Activated CD4-positive, alpha-beta T cell treated with anti-CD3 and anti-CD28 coated beads, Interleukin-2, amount 10 ng/mL, durations not matched to agents 24 days and 14 days (primary cell): Measurements from ENCODE around the gene RPL32. TPM values are rescaled to one million over a fixed set of nuclear protein-coding genes. Genes with fewer than 3 reads are reported as not detected.
"Not testable (repeated sequence)": the region's sequence is repeated elsewhere in the genome, so short reads cannot be mapped to it uniquely, and the experiment has no call there.

Source experiments
- DNase-seq: peaks from one replicate; pipeline ENCODE4 v3.0.0; 2022
- H3K27ac Mint-ChIP-seq: one replicate; pipeline ENCODE4 v1.8.0; 2022; ENCODE audit warnings: mild to moderate bottlenecking, mixed read lengths
- H3K27me3 Mint-ChIP-seq: one replicate; pipeline ENCODE4 v1.8.0; 2022; ENCODE audit warnings: mixed read lengths
- H3K36me3 Mint-ChIP-seq: one replicate; pipeline ENCODE4 v1.8.0; 2022; ENCODE audit warnings: low read depth, mild to moderate bottlenecking, mixed read lengths
- H3K4me1 Mint-ChIP-seq: one replicate; pipeline ENCODE4 v1.8.0; 2021; ENCODE audit warnings: mixed read lengths
- H3K4me3 Mint-ChIP-seq: one replicate; pipeline ENCODE4 v1.8.0; 2022; ENCODE audit warnings: mild to moderate bottlenecking, moderate library complexity, mixed read lengths
- H3K9me3 Mint-ChIP-seq: one replicate; pipeline ENCODE4 v1.8.0; 2021; ENCODE audit warnings: mixed read lengths
- intact Hi-C: fragments of 100-400 bp; cut with micrococcal nuclease; formaldehyde crosslinking; loops from one replicate; pipeline ENCODE4 v1.15.1; 2023
- total RNA-seq: library from RNA; stranded (reverse); gene quantifications from 2 replicates; pipeline ENCODE4 v1.2.3, GENCODE V29; 2022

Gene RPL32
- total RNA-seq, 1 donor from 2014 or later = 2,085 TPM

DNA sequence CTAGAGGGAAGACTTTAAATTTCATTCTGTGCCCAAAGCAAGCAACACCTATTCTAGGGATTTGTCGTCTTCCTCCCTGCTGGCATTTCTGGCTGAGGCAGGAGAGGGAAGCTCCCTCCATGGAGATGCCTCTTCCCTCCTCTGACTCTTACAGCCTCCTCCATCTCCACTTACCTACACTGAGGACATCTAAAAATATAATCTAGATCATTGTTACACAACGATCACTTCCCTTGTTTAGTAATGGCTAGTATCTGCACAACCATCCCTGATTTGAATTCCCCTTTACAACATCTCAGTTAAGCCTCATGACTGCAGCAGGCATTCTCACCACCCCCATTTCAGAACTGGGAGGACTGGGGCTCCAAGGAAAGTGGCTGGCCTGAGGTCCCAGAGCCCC lies 12.5 kb upstream of the RPL32 start:
- intact Hi-C loops, H3K4me1 Mint-ChIP-seq, H3K9me3 Mint-ChIP-seq: not testable (repeated sequence)

DNA sequence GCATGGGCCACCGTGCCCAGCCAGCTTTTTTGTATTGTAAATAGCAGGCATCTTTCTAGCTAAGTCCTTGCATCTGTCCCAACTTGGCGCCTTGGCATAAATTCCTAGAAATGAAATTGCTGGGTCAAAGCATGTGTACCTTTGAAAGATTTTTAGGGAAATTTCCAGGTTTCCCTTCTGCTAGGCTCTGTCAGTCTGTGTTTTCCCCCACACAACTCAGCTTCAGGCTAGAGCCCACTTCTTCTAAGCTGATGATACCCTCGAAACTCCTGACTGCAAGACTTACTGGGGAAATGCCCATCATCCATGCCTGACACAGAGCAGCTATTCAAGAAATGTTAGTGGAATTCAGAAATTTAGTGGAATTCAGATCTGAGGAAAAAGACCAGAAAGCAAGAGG lies 10.8 kb upstream of the RPL32 start:
- no peak overlapping the region for H3K27ac Mint-ChIP-seq
- no peak overlapping the region for H3K4me3 Mint-ChIP-seq
- intact Hi-C loops = no loop called here
- peaks cover 16% of the 10 kb centered on the region for H3K27me3 Mint-ChIP-seq
- H3K36me3 Mint-ChIP-seq = no peaks in the 10 kb centered on the region
- no peaks in the 10 kb centered on the region for H3K9me3 Mint-ChIP-seq
- no peak for DNase-seq
- H3K4me1 Mint-ChIP-seq = no peaks in the 10 kb centered on the region

More for the DNA sequence above, 12.5 kb upstream of the RPL32 start:
- DNase-seq, H3K27ac Mint-ChIP-seq, H3K36me3 Mint-ChIP-seq, H3K4me3 Mint-ChIP-seq: not testable (repeated sequence)
- H3K27me3 Mint-ChIP-seq = peaks cover 21% of the 10 kb centered on the region

DNA sequence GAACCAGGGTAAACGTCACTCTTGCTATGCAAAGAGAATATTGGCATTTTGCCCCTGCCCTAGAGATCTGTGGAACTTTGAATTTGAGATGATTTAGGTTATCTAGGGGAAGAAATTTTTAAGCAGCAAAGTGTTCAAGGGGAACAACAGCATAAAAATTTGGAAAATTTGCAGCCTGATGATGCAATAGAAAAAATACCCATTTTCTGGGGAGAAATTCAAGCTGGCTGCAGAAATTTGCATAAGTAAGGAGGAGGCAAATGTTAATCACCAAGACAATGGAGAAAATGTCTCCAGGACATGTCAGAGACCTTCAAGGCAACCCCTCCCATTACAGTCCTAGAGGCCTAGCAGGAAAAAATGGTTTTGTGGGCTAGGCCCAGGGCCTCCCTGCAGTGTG lies 4.4 kb upstream of the RPL32 start:
- H3K36me3 Mint-ChIP-seq = peaks cover 5% of the 10 kb centered on the region
- H3K27ac Mint-ChIP-seq = no peak overlapping the region
- intact Hi-C loops = no loop called here
- H3K27me3 Mint-ChIP-seq = no peaks in the 10 kb centered on the region
- no peaks in the 10 kb centered on the region for H3K9me3 Mint-ChIP-seq
- peaks cover 6% of the 10 kb centered on the region for H3K4me1 Mint-ChIP-seq
- no peak for DNase-seq
- H3K4me3 Mint-ChIP-seq = no peak overlapping the region

DNA sequence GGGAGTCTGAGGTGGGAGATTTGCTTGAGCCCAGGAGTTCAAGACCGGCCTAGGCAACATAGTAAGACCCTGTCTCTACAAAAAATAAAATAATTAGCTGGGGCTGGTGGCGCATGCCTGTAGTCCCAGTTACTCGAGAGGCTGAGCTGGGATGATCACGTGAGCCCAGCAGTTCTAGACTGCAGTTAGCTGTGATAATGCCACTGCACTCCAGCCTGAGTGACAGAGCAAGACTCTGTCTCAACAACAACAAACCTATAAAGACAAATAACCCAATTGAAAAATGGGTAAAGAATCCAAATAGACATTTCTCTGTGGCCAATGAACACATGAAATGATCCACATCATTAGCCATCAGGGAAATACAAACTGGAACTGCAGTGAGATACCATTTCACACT lies 1.1 kb upstream of the RPL32 start:
- intact Hi-C loops = loop anchor here (5.0 kb wide), 1 partner anchor 1280 kb away; the partner anchor contains the start of gene CHCHD4
- H3K9me3 Mint-ChIP-seq = no peaks in the 10 kb centered on the region
- no peaks in the 10 kb centered on the region for H3K27me3 Mint-ChIP-seq
- no peak for DNase-seq
- peaks cover 39% of the 10 kb centered on the region for H3K36me3 Mint-ChIP-seq
- H3K4me3 Mint-ChIP-seq = no peak overlapping the region
- H3K27ac Mint-ChIP-seq = peak overlapping the region; percentile 99
- H3K4me1 Mint-ChIP-seq = peaks cover 32% of the 10 kb centered on the region

DNA sequence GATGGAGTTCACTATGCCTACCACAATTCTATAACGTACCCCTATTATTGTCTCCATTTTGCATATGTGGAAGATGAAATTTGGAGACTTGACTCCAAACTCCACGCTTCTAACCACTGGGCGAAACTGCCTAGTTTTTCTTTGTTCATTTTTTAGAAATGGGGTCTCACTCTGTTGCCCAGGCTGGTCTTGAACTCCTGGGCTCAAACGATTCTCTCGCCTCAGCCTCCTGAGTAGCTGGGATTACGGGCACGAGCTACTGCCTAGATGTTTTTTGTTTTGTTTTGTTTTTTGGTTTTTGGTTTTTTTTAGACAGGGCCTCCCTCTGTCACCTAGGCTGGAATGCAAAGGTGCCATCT lies 584 bp upstream of the RPL32 start:
- intact Hi-C loops = loop anchor here (1.0 to 5.0 kb wide), 4 partner anchors 31 to 1280 kb away; partner anchors contain the start of genes CHCHD4, MKRN2 and RAF1
- peak overlapping the region; percentile 99 for H3K27ac Mint-ChIP-seq
- peak overlapping the region; percentile 97 for H3K4me3 Mint-ChIP-seq
- peaks cover 44% of the 10 kb centered on the region for H3K36me3 Mint-ChIP-seq
- no peak for DNase-seq
- H3K27me3 Mint-ChIP-seq = no peaks in the 10 kb centered on the region
- H3K4me1 Mint-ChIP-seq = peaks cover 36% of the 10 kb centered on the region
- H3K9me3 Mint-ChIP-seq = no peaks in the 10 kb centered on the region

DNA sequence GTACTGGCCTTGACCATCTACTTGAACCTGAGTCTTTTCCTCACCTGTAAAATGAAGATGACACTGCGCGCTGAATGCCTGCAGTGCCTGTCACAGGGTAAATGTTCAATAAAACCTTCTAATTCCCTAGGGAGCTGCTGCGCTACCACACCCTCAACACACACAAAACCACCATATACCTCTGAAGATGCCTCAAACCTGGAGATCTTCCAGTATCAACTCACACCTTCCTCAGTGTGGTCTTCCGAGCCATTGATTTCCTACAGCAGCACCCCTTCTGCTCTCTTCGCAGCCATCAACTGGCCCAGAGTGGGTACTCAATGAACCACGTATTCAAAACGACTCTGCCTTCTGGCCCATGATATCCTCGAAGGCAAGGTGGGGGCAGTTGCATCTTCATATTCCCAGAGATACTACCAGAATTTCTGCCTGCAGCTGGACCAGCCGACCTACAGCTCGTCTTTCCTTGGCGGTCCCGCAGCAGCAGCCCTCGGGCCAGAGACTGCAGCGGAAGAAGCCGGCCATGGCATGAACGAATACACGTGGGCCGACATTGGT lies 695 bp downstream of the RPL32 start:
- Mint-ChIP-seq H3K4me1 (peaks cover 43% of the 10 kb centered on the region), H3K36me3 (peaks cover 55% of the 10 kb centered on the region)
- DNase-seq = no peak

DNA sequence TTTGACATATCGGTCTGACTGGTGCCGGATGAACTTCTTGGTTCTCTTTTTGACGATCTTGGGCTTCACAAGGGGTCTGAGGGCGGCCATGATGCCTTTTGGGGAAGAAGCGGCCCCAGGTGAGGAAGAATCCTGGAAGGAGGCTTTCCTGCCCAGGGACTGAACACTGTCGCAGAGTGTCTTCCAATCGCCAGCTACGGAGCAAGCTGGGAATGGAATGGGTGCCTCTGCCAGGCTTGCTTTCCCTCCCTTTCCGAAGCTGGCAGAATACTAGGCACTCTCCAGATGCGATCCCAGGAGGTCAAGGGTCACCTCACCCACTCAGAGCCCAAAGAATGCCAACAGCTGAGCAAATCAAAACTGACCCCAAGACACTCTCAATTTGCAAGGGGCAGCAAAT lies 1.2 kb downstream of the RPL32 start:
- H3K27me3 Mint-ChIP-seq, H3K9me3 Mint-ChIP-seq, DNase-seq: not testable (repeated sequence)
- H3K36me3 Mint-ChIP-seq = peaks cover 59% of the 10 kb centered on the region
- H3K27ac Mint-ChIP-seq = peak overlapping the region; percentile 99
- H3K4me1 Mint-ChIP-seq = peaks cover 43% of the 10 kb centered on the region
- H3K4me3 Mint-ChIP-seq = peak overlapping the region; percentile 97
- intact Hi-C loops = loop anchor here (2.0 to 5.0 kb wide), 3 partner anchors 29 to 1282 kb away; partner anchors contain the start of genes CHCHD4 and MKRN2

More for the DNA sequence above, 695 bp downstream of the RPL32 start:
- peak overlapping the region; percentile 97 for H3K4me3 Mint-ChIP-seq
- H3K9me3 Mint-ChIP-seq = no peaks in the 10 kb centered on the region
- H3K27me3 Mint-ChIP-seq = no peaks in the 10 kb centered on the region
- H3K27ac Mint-ChIP-seq = peak overlapping the region; percentile 99
- intact Hi-C loops = loop anchor here (1.0 to 5.0 kb wide), 4 partner anchors 30 to 1282 kb away; partner anchors contain the start of genes CHCHD4, MKRN2 and RAF1

DNA sequence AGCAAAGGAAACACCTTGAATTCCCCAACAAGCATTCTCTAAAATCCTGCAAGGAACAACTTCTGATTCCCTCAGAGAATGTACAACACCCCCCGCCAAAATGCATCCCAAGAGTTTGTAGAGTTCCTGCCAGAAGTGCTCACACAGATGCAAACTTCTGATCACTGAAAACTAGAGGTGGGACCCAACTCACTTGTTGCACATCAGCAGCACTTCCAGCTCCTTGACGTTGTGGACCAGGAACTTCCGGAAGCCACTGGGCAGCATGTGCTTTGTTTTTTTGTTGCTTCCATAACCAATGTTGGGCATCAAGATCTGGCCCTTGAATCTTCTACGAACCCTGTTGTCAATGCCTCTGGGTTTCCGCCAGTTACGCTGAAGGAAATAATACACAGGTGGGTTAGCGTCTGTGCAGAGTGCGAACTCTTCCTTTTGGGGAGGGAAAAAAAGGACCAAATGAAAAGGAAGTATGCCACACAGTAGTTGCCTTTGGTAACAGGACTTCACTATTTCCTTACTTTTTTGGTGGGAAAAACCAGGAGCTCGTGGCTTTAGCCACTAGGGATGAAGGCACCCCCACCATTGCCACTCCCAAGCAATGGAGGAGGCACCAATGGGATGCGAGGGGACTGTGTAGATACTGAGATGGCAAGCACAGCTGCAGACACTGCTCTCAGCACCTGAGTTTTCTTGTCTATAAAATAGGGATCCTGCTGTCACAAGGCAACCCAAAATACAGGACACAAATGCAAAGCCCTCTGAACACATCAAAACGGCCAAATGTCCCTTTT lies 2.0 kb downstream of the RPL32 start:
- Mint-ChIP-seq H3K9me3 (no peaks in the 10 kb centered on the region), H3K27ac (peak overlapping the region; percentile 99), H3K4me1 (peaks cover 43% of the 10 kb centered on the region), H3K27me3 (no peaks in the 10 kb centered on the region), H3K4me3 (peak overlapping the region; percentile 97), H3K36me3 (peaks cover 67% of the 10 kb centered on the region)
- DNase-seq = no peak
- intact Hi-C loops = no loop called here

DNA sequence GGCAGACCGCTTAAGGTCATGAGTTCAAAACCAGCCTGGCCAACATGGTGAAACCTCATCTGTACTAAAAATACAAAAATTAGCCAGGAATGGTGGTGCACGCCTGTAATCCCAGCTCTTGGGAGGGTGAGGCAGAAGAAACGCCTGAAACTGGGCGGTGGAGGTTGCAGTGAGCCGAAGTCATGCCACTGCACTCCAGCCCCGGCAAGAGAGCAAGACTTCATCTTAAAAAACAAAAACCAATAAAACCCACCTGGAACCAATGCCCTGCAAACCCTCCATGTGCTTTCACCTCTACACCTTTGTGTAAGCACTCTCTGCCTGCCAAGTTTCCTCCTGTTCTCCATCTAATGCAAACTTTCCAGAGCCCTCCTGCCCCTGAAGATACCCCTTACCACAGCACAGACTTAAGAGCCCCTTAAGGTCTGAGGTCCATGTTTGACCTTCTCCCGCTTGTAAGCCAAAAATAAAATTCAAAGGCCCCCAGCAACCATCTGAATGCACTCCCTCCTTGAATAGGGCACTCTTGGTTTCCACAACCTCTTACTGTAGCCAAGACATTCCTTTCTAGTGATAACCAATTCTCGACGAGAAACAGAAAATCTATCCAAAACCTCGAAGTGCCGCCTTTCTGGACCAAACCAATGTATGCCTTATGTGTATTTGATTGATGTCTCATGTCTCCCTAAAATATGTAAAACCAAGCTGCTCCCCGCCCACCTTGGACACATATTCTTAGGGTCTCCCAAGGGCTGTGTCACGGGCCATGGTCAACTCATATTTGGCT lies 3.0 kb downstream of the RPL32 start:
- H3K27ac Mint-ChIP-seq = peak overlapping the region; percentile 82
- peak overlapping the region; percentile 97 for H3K4me3 Mint-ChIP-seq
- intact Hi-C loops = no loop called here

DNA sequence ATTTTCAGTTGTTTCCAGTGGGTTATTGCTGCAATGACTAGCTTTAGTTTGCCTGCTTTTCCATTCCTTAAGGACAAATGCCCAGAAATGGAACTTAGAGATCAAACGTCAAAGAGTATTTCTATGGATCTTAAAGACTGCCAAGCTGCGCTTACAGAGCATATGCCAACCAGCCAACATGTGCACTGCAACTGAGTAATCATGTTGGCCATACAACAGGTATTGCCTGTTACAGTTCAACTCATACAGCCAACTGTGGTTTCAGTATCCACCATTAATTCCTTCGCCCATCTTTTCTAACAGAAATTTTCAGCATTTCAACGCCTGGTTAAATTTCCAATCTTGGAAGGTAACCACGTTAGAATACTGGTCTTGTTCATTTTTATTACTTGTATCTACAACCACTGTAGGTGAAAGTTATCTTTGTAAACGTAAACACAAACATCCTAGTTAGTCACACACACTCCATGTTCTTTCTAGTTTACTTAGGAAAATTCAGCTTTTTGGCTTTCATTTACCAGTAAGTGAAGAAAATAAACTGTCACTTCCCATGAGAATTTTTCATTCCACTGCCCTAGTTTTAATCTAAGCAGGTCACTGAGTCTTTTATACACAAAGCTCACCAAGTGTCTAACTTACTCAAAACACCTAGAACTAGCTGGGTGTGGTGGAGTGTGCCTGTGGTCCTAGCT lies 3.9 kb downstream of the RPL32 start:
- Mint-ChIP-seq H3K4me1 (peaks cover 43% of the 10 kb centered on the region), H3K36me3 (peaks cover 85% of the 10 kb centered on the region), H3K9me3 (no peaks in the 10 kb centered on the region), H3K27me3 (no peaks in the 10 kb centered on the region), H3K27ac (peak overlapping the region; percentile 32), H3K4me3 (peak overlapping the region; percentile 97)
- intact Hi-C loops = no loop called here
- DNase-seq = no peak

More for the DNA sequence above, 3.0 kb downstream of the RPL32 start:
- no peak for DNase-seq
- Mint-ChIP-seq H3K4me1 (peaks cover 43% of the 10 kb centered on the region), H3K9me3 (no peaks in the 10 kb centered on the region), H3K27me3 (no peaks in the 10 kb centered on the region), H3K36me3 (peaks cover 77% of the 10 kb centered on the region)

DNA sequence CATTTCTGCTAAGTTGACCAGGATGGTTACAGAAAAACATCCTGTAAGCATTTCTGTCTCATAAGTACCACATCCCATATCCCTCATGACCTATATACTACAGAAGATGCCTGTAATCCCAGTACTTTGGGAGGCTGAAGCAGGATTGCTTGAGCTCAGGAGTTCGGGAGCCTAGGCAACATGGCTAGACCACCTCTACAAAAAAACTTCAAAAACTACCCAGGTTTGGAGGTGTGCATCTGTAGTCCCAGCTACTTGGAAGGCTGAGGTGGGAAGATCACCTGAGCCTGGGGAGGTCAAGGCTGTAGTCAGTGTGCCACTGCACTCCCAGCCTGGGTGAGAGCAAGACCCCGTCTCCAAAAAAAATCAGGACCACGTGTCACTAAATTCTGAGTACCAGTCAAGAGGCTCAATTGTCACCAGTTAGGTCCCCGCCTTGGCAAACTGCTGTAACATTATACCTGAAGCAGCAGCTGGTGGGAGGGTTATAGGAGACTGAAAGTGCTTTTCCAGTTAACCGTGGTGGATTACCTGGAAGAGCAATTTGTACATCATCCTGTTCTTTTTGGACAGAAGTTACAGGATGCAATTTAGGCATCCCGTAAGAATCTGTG lies 6.2 kb downstream of the RPL32 start:
- Mint-ChIP-seq H3K9me3 (no peaks in the 10 kb centered on the region), H3K36me3 (peaks cover 87% of the 10 kb centered on the region), H3K27ac (no peak overlapping the region), H3K27me3 (no peaks in the 10 kb centered on the region), H3K4me1 (peaks cover 38% of the 10 kb centered on the region), H3K4me3 (no peak overlapping the region)
- no peak for DNase-seq
- intact Hi-C loops = no loop called here

DNA sequence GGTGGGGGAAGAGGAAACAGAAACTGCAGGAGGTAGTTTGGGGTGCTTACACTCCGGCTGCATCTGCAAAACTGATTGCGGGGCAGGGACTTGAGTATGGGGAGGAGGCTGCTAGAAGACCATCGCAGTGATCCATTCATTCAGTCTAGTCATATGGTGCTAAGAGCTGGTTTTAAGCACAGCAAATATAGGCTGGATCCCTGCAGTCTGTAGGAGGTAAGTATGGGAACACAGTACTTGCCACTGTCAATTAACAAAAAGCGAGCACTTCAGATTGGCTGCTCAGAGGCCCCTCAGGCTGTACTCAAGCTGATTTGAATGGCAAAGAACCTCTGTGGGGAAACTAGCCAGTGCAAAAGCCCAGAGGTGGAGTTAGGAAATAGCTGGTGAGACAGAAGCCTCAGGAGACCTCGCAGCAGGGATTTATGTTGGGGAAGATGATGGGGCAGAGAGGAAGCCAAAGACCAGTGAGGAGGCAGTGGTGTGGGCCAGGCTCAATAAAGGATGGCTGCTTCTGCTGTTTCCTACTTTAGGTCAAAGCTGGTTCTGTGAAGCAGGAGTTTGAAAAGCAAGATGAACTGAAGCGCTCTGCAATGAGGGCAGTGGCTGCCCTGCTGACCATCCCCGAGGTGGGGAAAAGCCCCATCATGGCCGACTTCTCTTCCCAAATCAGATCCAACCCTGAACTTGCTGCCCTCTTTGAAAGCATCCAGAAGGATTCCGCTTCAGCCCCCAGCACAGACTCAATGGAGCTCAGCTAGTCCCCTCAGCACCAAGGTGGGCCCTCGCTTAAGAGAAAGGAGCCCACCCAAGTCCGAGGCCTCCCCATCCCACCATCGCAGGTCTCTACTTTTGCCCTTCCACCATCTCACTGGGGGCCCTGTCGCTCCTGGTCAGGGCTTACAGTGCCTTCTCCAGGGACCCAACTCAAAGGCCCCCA lies 7.9 kb downstream of the RPL32 start:
- Mint-ChIP-seq H3K27me3 (no peaks in the 10 kb centered on the region), H3K9me3 (no peaks in the 10 kb centered on the region), H3K36me3 (peaks cover 70% of the 10 kb centered on the region), H3K4me1 (peaks cover 21% of the 10 kb centered on the region), H3K4me3 (no peak overlapping the region), H3K27ac (no peak overlapping the region)
- DNase-seq = no peak
- intact Hi-C loops = no loop called here
